Skeletal muscle satellite cell (primary cell): ENCODE results near the gene NEMP2.
"Not testable (repeated sequence)": the region's sequence is repeated elsewhere in the genome, so short reads cannot be mapped to it uniquely, and the experiment has no call there.

ENCODE experiments used
- H3K27me3 ChIP-seq: 2 replicates; pipeline ENCODE4 v1.7.0; 2013; ENCODE audit warnings: low read length; ENCODE audit not compliant: control insufficient read depth, insufficient read depth
- H3K36me3 ChIP-seq: 2 replicates; pipeline ENCODE4 v1.7.0; 2013; ENCODE audit warnings: mild to moderate bottlenecking, control low read depth, low read length; ENCODE audit not compliant: insufficient read depth
- H3K4me1 ChIP-seq: 2 replicates; pipeline ENCODE4 v1.7.0; 2013; ENCODE audit warnings: low read length; ENCODE audit not compliant: control insufficient read depth, insufficient read depth
- H3K4me2 ChIP-seq: 2 replicates; pipeline ENCODE4 v1.7.0; 2013; ENCODE audit warnings: mild to moderate bottlenecking, low read length
- H3K4me3 ChIP-seq: 2 replicates; pipeline ENCODE4 v1.7.0; 2013; ENCODE audit warnings: low read length
- H3K9ac ChIP-seq: 2 replicates; pipeline ENCODE4 v1.7.0; 2013; ENCODE audit warnings: mild to moderate bottlenecking, low read depth, low read length, moderate library complexity
- H3K9me3 ChIP-seq: replicated peaks from 2 replicates; pipeline ENCODE4 v1.7.0; 2013; ENCODE audit warnings: mild to moderate bottlenecking, control low read depth, low read length

Gene NEMP2

GRCh38 chr2:190501702-190502407 is 32.7 kb downstream of the NEMP2 start:
- Histone ChIP-seq H3K9ac (no peak overlapping the region), H3K9me3 (no peaks in the 10 kb centered on the region), H3K4me3 (no peak overlapping the region), H3K27me3 (no peaks in the 10 kb centered on the region), H3K4me1 (peaks cover 6% of the 10 kb centered on the region), H3K36me3 (no peaks in the 10 kb centered on the region), H3K4me2 (no peak overlapping the region)

DNA sequence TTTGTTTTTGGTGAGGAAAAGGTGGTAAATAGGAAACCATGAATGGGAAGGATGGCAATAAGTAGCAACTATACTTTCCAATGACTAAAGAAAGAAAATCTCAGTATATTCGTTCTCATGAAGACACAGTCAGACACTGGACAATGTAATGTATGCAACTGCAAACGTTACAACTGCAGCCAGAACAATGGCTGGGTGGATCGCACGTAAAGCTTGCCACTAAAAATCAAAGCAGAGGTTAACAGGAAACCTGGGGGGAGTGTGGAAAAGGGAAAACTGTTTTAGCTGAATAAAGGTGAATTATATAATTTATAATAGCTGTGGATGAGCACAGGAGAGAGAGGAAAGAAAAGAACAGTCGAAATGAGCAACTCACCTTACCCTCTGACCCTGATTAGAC is 33.3 kb downstream of the NEMP2 start:
- H3K4me2 ChIP-seq, result no peak overlapping the region
- no peaks in the 10 kb centered on the region for H3K9me3 ChIP-seq
- no peaks in the 10 kb centered on the region for H3K27me3 ChIP-seq
- no peaks in the 10 kb centered on the region for H3K36me3 ChIP-seq
- no peak overlapping the region for H3K9ac ChIP-seq
- peaks cover 6% of the 10 kb centered on the region for H3K4me1 ChIP-seq
- no peak overlapping the region for H3K4me3 ChIP-seq

DNA sequence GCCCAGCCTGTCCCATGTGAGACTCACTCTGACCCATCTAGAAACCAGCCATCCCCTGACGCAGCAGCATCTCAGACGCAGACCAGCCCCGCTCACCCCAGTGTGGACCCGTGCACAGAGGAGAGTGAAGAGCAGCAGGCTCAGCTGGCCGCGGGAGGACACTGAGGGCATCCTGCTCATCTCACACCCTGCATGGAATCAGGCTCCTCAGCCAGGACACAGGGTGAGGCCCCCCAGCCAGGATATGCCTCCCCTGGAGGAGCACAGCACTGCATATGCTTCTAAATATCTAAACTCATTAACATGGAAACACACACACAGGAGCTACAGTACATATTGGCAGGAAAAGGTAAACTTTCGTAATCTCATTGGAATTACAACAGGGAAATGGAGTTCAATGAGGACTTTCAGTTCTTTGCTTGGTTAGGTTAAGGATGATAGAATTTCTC is 34.4 kb downstream of the NEMP2 start:
- no peaks in the 10 kb centered on the region for H3K9me3 ChIP-seq
- no peak overlapping the region for H3K4me3 ChIP-seq
- no peaks in the 10 kb centered on the region for H3K36me3 ChIP-seq
- peaks cover 6% of the 10 kb centered on the region for H3K4me1 ChIP-seq
- H3K27me3 ChIP-seq, result no peaks in the 10 kb centered on the region
- no peak overlapping the region for H3K9ac ChIP-seq
- H3K4me2 ChIP-seq, result no peak overlapping the region

- Histone ChIP-seq H3K9me3 (no peaks in the 10 kb centered on the region), H3K36me3 (no peaks in the 10 kb centered on the region), H3K9ac (no peak overlapping the region), H3K4me3 (no peak overlapping the region), H3K4me2 (no peak overlapping the region), H3K27me3 (no peaks in the 10 kb centered on the region), H3K4me1 (peaks cover 6% of the 10 kb centered on the region)
These were observed 35.2 kb downstream of the NEMP2 start for GRCh38 chr2:190499273-190499672.

DNA sequence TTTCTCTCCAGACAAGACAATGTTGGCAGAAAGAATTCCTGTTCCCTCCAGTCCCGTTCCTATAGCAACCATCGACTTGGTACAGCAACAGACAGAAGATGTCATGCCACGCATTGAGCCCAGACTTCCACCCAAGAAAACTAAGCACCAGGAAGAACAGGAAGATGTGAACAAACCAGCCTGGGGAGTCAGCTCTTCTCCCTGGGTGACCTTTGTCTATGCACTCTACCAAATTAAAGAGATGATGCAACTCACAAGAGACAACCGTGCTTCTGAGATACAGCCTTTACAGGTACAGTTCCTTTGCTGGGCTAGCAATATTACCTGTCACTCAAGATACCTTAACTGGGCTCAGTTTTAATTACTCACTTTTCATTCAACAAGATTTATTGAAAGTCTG is 37.1 kb downstream of the NEMP2 start:
- Histone ChIP-seq H3K4me3 (no peak overlapping the region), H3K4me2 (no peak overlapping the region), H3K27me3 (no peaks in the 10 kb centered on the region), H3K9ac (no peak overlapping the region), H3K36me3 (no peaks in the 10 kb centered on the region), H3K4me1 (peaks cover 6% of the 10 kb centered on the region), H3K9me3 (no peaks in the 10 kb centered on the region)

DNA sequence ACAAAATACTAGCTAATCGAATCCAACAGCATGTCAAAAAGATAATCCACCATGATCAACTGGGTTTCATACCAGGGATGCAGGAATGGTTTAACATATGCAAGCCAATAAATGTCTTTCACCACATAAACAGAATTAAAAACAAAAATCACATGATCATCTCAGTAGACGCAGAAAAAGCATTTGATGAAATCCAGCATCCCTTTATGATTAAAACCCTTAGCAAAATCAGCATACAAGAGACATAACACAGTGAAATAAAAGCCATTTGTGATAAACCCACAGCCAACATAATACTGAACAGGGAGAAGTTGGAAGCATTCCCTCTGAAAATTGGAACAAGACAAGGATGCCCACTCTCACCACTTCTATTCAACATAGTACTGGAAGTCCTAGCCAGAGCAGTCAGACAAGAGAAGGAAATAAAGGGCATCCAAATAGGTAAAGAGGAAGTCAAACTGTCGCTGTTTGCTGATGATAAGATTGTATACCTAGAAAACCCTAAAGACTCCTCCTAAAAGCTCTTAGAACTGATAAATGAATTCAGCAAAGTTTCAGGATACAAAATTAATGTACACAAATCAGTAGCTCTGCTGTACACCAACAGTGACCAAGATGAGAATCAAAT is 39.8 kb downstream of the NEMP2 start:
- H3K4me2 ChIP-seq, H3K36me3 ChIP-seq, H3K9ac ChIP-seq, H3K9me3 ChIP-seq, H3K27me3 ChIP-seq, H3K4me1 ChIP-seq, H3K4me3 ChIP-seq: not testable (repeated sequence)

DNA sequence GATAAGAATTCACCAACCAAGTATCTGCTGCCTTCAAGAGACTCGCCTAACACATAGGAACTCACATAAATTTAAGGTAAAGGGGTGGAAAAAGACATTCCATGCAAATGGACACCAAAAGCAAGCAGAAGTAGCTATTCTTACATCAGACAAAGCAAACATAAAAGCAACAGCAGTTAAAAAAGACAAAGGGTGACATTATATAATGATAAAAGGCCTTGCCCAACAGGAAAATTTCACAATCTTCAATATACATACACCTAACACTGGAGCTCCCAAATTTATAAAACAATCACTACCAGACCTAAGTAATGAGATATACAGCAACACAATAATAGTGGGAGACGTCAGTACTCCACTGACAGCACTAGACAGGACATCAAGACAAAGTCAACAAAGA is 41.4 kb downstream of the NEMP2 start:
- no peaks in the 10 kb centered on the region for H3K4me1 ChIP-seq
- no peaks in the 10 kb centered on the region for H3K9me3 ChIP-seq
- no peak overlapping the region for H3K4me2 ChIP-seq
- no peaks in the 10 kb centered on the region for H3K27me3 ChIP-seq
- H3K36me3 ChIP-seq, result no peaks in the 10 kb centered on the region
- no peak overlapping the region for H3K4me3 ChIP-seq
- H3K9ac ChIP-seq, result no peak overlapping the region

DNA sequence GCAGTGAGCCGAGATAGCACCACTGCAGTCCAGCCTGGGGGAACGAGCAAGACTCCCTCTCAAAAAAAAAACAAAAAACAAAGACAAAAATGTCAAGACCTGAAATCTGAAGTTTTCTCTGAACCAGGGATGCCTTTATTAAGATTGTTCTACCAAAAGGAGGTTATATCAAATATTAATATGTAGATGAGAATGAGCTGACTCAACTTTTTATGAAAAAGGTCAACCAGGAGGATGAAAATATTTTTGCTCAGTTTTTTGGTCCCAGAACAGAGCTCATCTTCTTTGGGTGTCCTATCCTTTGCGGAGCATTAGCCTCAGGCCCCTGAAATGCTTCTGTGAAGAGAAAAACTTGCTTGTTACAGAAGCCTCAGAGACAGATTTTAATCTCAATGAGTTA is 44.0 kb downstream of the NEMP2 start:
- no peaks in the 10 kb centered on the region for H3K4me1 ChIP-seq
- H3K9me3 ChIP-seq, result no peaks in the 10 kb centered on the region
- no peaks in the 10 kb centered on the region for H3K36me3 ChIP-seq
- H3K4me3 ChIP-seq, result no peak overlapping the region
- H3K27me3 ChIP-seq, result no peaks in the 10 kb centered on the region
- no peak overlapping the region for H3K4me2 ChIP-seq
- no peak overlapping the region for H3K9ac ChIP-seq

GRCh38 chr2:190489475-190489874 is 45.0 kb downstream of the NEMP2 start:
- Histone ChIP-seq H3K9ac (no peak overlapping the region), H3K36me3 (no peaks in the 10 kb centered on the region), H3K4me3 (no peak overlapping the region), H3K4me2 (no peak overlapping the region), H3K27me3 (no peaks in the 10 kb centered on the region), H3K4me1 (no peaks in the 10 kb centered on the region), H3K9me3 (no peaks in the 10 kb centered on the region)

- Histone ChIP-seq H3K36me3 (no peaks in the 10 kb centered on the region), H3K9me3 (no peaks in the 10 kb centered on the region), H3K4me2 (no peak overlapping the region), H3K27me3 (no peaks in the 10 kb centered on the region), H3K4me1 (no peaks in the 10 kb centered on the region), H3K9ac (no peak overlapping the region), H3K4me3 (no peak overlapping the region)
These were observed 45.8 kb downstream of the NEMP2 start for GRCh38 chr2:190488516-190489233.

DNA sequence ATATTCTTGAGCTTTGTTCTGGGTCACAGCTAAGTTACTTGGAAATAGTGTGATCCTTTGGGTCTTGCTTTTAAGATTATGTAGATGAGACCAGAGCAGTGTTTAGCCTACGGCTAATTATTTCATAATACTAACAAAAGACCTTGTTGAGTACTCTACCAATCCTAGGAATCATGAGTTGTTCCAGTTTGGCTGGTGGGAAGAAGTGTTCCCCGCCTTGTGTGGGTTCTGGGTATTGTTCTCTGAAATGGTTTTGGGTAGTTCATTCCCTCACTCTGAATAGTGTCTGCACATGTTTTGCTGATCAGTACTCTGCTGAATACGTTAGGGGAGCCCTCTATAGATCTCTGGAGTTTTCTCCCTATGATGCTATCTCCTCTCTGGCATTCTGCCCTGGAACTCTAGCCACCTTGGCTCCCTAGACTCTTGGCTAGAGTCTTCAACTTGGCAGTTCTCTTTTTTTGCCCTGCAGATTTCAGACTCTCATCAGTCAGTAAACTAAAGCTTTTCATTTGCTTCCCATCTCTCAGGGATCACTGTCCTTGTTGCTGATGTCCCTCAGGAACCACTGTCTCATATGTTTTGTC is 48.4 kb downstream of the NEMP2 start:
- no peaks in the 10 kb centered on the region for H3K36me3 ChIP-seq
- no peaks in the 10 kb centered on the region for H3K4me1 ChIP-seq
- H3K9me3 ChIP-seq, result no peaks in the 10 kb centered on the region
- no peak overlapping the region for H3K4me3 ChIP-seq
- H3K27me3 ChIP-seq, result no peaks in the 10 kb centered on the region
- H3K4me2 ChIP-seq, result no peak overlapping the region
- no peak overlapping the region for H3K9ac ChIP-seq
